MCF 10A (cell line): ENCODE measurements around the gene VWF. TPM values are rescaled to one million over a fixed set of nuclear protein-coding genes. Genes with fewer than 3 reads are reported as not detected.
"Not testable (repeated sequence)": the region's sequence is repeated elsewhere in the genome, so short reads cannot be mapped to it uniquely, and the experiment has no call there.

Experiments
- BruUV-seq: library from RNA; stranded (reverse); fragments of 400-500 nt; replicated peaks from 2 replicates; lab custom pipeline; 2021; lab: Mats Ljungman, UMichigan
- CTCF ChIA-PET: fragments of 300-600 bp; sonication (Branson Sonifier 250); formaldehyde crosslinking; extraction: SDS; loops from one replicate; lab custom pipeline; 2021; ENCODE audit warnings: antibody characterized with exemption, inconsistent platforms; lab: Yijun Ruan, JAX
- POLR2A ChIA-PET: fragments of 300-600, 350-650 bp; sonication (Branson Sonifier 250); formaldehyde crosslinking; extraction: SDS; loops from one replicate; lab custom pipeline; 2020; ENCODE audit warnings: antibody characterized with exemption, inconsistent platforms; lab: Yijun Ruan, JAX
- DNase-seq: peaks from one replicate; pipeline ENCODE4 v3.0.0-alpha.2; 2018; ENCODE audit not compliant: unreplicated experiment
- H3K27ac Mint-ChIP-seq: one replicate; pipeline ENCODE4 v1.8.0; 2022; ENCODE audit warnings: mild to moderate bottlenecking, low read depth, mixed read lengths; ENCODE audit not compliant: unreplicated experiment
- H3K27me3 Mint-ChIP-seq: one replicate; pipeline ENCODE4 v1.8.0; 2022; ENCODE audit warnings: mixed read lengths; ENCODE audit not compliant: insufficient read depth, unreplicated experiment
- H3K36me3 Mint-ChIP-seq: one replicate; pipeline ENCODE4 v1.8.0; 2022; ENCODE audit warnings: mild to moderate bottlenecking, moderate library complexity, mixed read lengths; ENCODE audit not compliant: insufficient read depth, unreplicated experiment
- H3K4me1 Mint-ChIP-seq: one replicate; pipeline ENCODE4 v1.8.0; 2022; ENCODE audit warnings: mixed read lengths; ENCODE audit not compliant: insufficient read depth, unreplicated experiment
- H3K4me3 Mint-ChIP-seq: one replicate; pipeline ENCODE4 v1.8.0; 2022; ENCODE audit warnings: mild to moderate bottlenecking, moderate library complexity, mixed read lengths; ENCODE audit not compliant: unreplicated experiment
- H3K9me3 Mint-ChIP-seq: one replicate; pipeline ENCODE4 v1.8.0; 2022; ENCODE audit warnings: mixed read lengths; ENCODE audit not compliant: unreplicated experiment
- CTCF ChIP-seq: fragments of 200-600 bp; IDR thresholded peaks from one replicate; pipeline ENCODE4 v1.8.0; 2022; ENCODE audit warnings: antibody characterized with exemption, mild to moderate bottlenecking; ENCODE audit not compliant: unreplicated experiment
- intact Hi-C: fragments of 100-400 bp; cut with micrococcal nuclease; formaldehyde crosslinking; loops from 2 replicates; pipeline ENCODE4 v1.14.1; 2022
- total RNA-seq: library from RNA; stranded (reverse); gene quantifications from 2 replicates; pipeline ENCODE4 v1.2.3, GENCODE V29; 2022

VWF gene
- total RNA-seq, 1 experiment from 2014 or later, result not detected

GRCh38 chr12:6031001-6031400, 93.5 kb downstream of the VWF start:
- BruUV-seq, result no TSS peak
- ChIA-PET CTCF (interaction anchor here (1.0 to 1.6 kb wide), 4 partner anchors 9 to 254 kb away, joined by 3 to 4 read pairs (median 4); no protein-coding TSS in a partner anchor), POLR2A (no interaction called here)
- H3K9me3 Mint-ChIP-seq, result peaks cover 9% of the 10 kb centered on the region
- no peak overlapping the region for H3K27ac Mint-ChIP-seq
- peaks cover 28% of the 10 kb centered on the region for H3K27me3 Mint-ChIP-seq
- H3K36me3 Mint-ChIP-seq, result no peaks in the 10 kb centered on the region
- no peaks in the 10 kb centered on the region for H3K4me1 Mint-ChIP-seq
- no peak for DNase-seq
- TF ChIP-seq CTCF, result no peak
- intact Hi-C loops, result no loop called here
- H3K4me3 Mint-ChIP-seq, result no peak overlapping the region

- no TSS peak for BruUV-seq
- Mint-ChIP-seq H3K4me1 (no peaks in the 10 kb centered on the region), H3K27ac (no peak overlapping the region), H3K4me3 (no peak overlapping the region), H3K9me3 (peaks cover 9% of the 10 kb centered on the region), H3K27me3 (peaks cover 34% of the 10 kb centered on the region), H3K36me3 (no peaks in the 10 kb centered on the region)
- no peak for DNase-seq
- TF ChIP-seq CTCF, result no peak
- POLR2A ChIA-PET, result no interaction called here
- intact Hi-C loops, result no loop called here
- CTCF ChIA-PET, result interaction anchor here (1.0 to 1.6 kb wide), 4 partner anchors 10 to 255 kb away, joined by 3 to 4 read pairs (median 4); no protein-coding TSS in a partner anchor
These were observed 94.4 kb downstream of the VWF start for GRCh38 chr12:6030081-6030480.

- BruUV-seq, result no TSS peak
- H3K9me3 Mint-ChIP-seq, result peaks cover 9% of the 10 kb centered on the region
- no peak for DNase-seq
- no peaks in the 10 kb centered on the region for H3K36me3 Mint-ChIP-seq
- intact Hi-C loops, result no loop called here
- POLR2A ChIA-PET, result no interaction called here
- H3K27me3 Mint-ChIP-seq, result peaks cover 40% of the 10 kb centered on the region
- no peak overlapping the region for H3K27ac Mint-ChIP-seq
- CTCF ChIA-PET, result interaction anchor here (0.7 kb wide), 1 partner anchor 1580 kb away, joined by 3 read pairs; no protein-coding TSS in a partner anchor
- TF ChIP-seq CTCF, result no peak
- H3K4me3 Mint-ChIP-seq, result no peak overlapping the region
- H3K4me1 Mint-ChIP-seq, result no peaks in the 10 kb centered on the region
These were observed 95.1 kb downstream of the VWF start for GRCh38 chr12:6029401-6029800.

- no peak for TF ChIP-seq CTCF
- Mint-ChIP-seq H3K4me3 (no peak overlapping the region), H3K36me3 (no peaks in the 10 kb centered on the region), H3K4me1 (no peaks in the 10 kb centered on the region), H3K9me3 (peaks cover 9% of the 10 kb centered on the region), H3K27ac (no peak overlapping the region), H3K27me3 (peaks cover 43% of the 10 kb centered on the region)
- POLR2A ChIA-PET, result no interaction called here
- intact Hi-C loops, result no loop called here
- CTCF ChIA-PET, result interaction anchor here (0.6 to 3.2 kb wide), 4 partner anchors 12 to 41 kb away, joined by 3 to 12 read pairs (median 4); no protein-coding TSS in a partner anchor
- BruUV-seq, result no TSS peak
- no peak for DNase-seq
These were observed 97.5 kb downstream of the VWF start for GRCh38 chr12:6026998-6027397.

- H3K4me3 Mint-ChIP-seq, intact Hi-C loops, H3K36me3 Mint-ChIP-seq, DNase-seq, H3K27ac Mint-ChIP-seq, H3K4me1 Mint-ChIP-seq, POLR2A ChIA-PET, BruUV-seq, H3K9me3 Mint-ChIP-seq: not testable (repeated sequence)
- CTCF ChIA-PET, result interaction anchor here (3.2 kb wide), 1 partner anchor 37 kb away, joined by 12 read pairs; no protein-coding TSS in a partner anchor
- H3K27me3 Mint-ChIP-seq, result peaks cover 43% of the 10 kb centered on the region
These were observed 98.7 kb downstream of the VWF start for GRCh38 chr12:6025703-6026298.

- H3K4me3 Mint-ChIP-seq, intact Hi-C loops, H3K4me1 Mint-ChIP-seq, BruUV-seq, H3K36me3 Mint-ChIP-seq, DNase-seq, POLR2A ChIA-PET, H3K9me3 Mint-ChIP-seq, H3K27ac Mint-ChIP-seq: not testable (repeated sequence)
- CTCF ChIA-PET, result interaction anchor here (0.6 kb wide), 1 partner anchor 12 kb away, joined by 3 read pairs; no protein-coding TSS in a partner anchor
- peaks cover 38% of the 10 kb centered on the region for H3K27me3 Mint-ChIP-seq
These were observed 100.4 kb downstream of the VWF start for GRCh38 chr12:6024066-6024465.
